SK-N-SH (cell line): Measurements from ENCODE around the gene CDK9. TPM values are rescaled to one million over a fixed set of nuclear protein-coding genes. Genes with fewer than 3 reads are reported as not detected.

Experiments used
- CTCF ChIA-PET: fragments of 300-600, 350-600 bp; formaldehyde crosslinking; extraction: SDS; loops from one replicate; lab custom pipeline; 2021; lab: Yijun Ruan, JAX
- POLR2A ChIA-PET: fragments of 350-600 bp; sonication (Branson Sonifier 250); formaldehyde crosslinking; extraction: SDS; loops from one replicate; lab custom pipeline; 2020; ENCODE audit warnings: antibody characterized with exemption, inconsistent platforms; lab: Yijun Ruan, JAX
- DNase-seq: peaks from one replicate; pipeline ENCODE4 v3.0.0; 2012
- H2AFZ ChIP-seq: fragments of 200-600 bp; sonication (generic); 2 replicates; pipeline ENCODE4 v1.8.1; 2016; ENCODE audit warnings: antibody characterized with exemption, mild to moderate bottlenecking, low read depth
- H3F3A ChIP-seq: fragments of 200-600 bp; sonication (generic); replicated peaks from 2 replicates; pipeline ENCODE3; 2016; ENCODE audit warnings: antibody characterized with exemption, mild to moderate bottlenecking; ENCODE audit not compliant: insufficient read depth
- H3K27ac ChIP-seq, 2 experiments: fragments of 200-500 bp in 1 of 2; fragments of 200-600 bp in 1 of 2; sonication (Bioruptor generic) in 1 of 2; sonication (generic), shearing (Covaris generic) in 1 of 2; 2 replicates each; pipeline versions ENCODE4 v1.5.1 to v1.6.1; 2014 to 2016; ENCODE audit warnings: low read depth in 2 of 2, inconsistent platforms in 1 of 2, low read length in 1 of 2, mild to moderate bottlenecking in 1 of 2, mixed read lengths in 1 of 2
- H3K27me3 ChIP-seq: fragments of 200-600 bp; sonication (generic), shearing (Covaris generic); 2 replicates; pipeline ENCODE4 v1.6.1; 2016; ENCODE audit warnings: mixed run types; ENCODE audit not compliant: insufficient read depth
- H3K36me3 ChIP-seq, 2 experiments: fragments of 200-500 bp in 1 of 2; fragments of 200-600 bp in 1 of 2; sonication (Bioruptor generic) in 1 of 2; sonication (generic) in 1 of 2; replicated peaks in 1 of 2; 2 replicates each; pipeline versions ENCODE3 to v1.5.1; 2014 to 2016; ENCODE audit warnings: low read length in 1 of 2, mild to moderate bottlenecking in 1 of 2; ENCODE audit not compliant: insufficient read depth in 2 of 2, control insufficient read depth in 1 of 2
- H3K4me1 ChIP-seq, 2 experiments: fragments of 200-500 bp in 1 of 2; fragments of 200-600 bp in 1 of 2; sonication (Bioruptor generic) in 1 of 2; sonication (generic), shearing (Covaris generic) in 1 of 2; 2 replicates each; pipeline versions ENCODE4 v1.5.1 to v1.6.1; 2014 to 2016; ENCODE audit warnings: low read depth in 1 of 2, low read length in 1 of 2, mixed run types in 1 of 2; ENCODE audit not compliant: insufficient read depth in 2 of 2, control insufficient read depth in 1 of 2
- H3K4me2 ChIP-seq: fragments of 200-600 bp; sonication (generic), shearing (Covaris generic); 2 replicates; pipeline ENCODE4 v1.6.1; 2017; ENCODE audit warnings: mixed run types
- H3K4me3 ChIP-seq, 2 experiments: fragments of 200-500 bp in 1 of 2; fragments of 200-600 bp in 1 of 2; sonication (Bioruptor generic) in 1 of 2; sonication (generic), shearing (Covaris generic) in 1 of 2; 2 replicates each; pipeline versions ENCODE4 v1.5.1 to v1.8.1; 2014 to 2016; ENCODE audit warnings: low read depth in 2 of 2, inconsistent platforms in 1 of 2, low read length in 1 of 2, mild to moderate bottlenecking in 1 of 2, mixed read lengths in 1 of 2, moderate library complexity in 1 of 2
- H3K79me2 ChIP-seq: fragments of 200-600 bp; sonication (generic); 2 replicates; pipeline ENCODE4 v1.8.1; 2017; ENCODE audit warnings: mild to moderate bottlenecking; ENCODE audit not compliant: insufficient read depth
- H3K9ac ChIP-seq: fragments of 200-600 bp; sonication (generic); 2 replicates; pipeline ENCODE4 v1.6.1; 2017; ENCODE audit warnings: mixed run types
- H3K9me2 ChIP-seq: fragments of 200-600 bp; sonication (generic); 2 replicates; pipeline ENCODE4 v1.6.1; 2017; ENCODE audit warnings: mixed run types
- H3K9me3 ChIP-seq: fragments of 200-600 bp; sonication (generic); 2 replicates; pipeline ENCODE4 v1.6.1; 2017; ENCODE audit warnings: mixed run types, mild to moderate bottlenecking, moderate library complexity
- H4K20me1 ChIP-seq: fragments of 200-600 bp; sonication (generic); 2 replicates; pipeline ENCODE4 v1.6.1; 2017; ENCODE audit warnings: mild to moderate bottlenecking, mixed run types; ENCODE audit not compliant: insufficient read depth
- EP300 ChIP-seq, 2 experiments: IDR thresholded peaks; 2 replicates each; pipeline versions ENCODE4 v1.4.0 to v1.6.1; 2012; ENCODE audit warnings: borderline replicate concordance in 1 of 2, low read depth in 1 of 2, low read length in 1 of 2
- EZH2phosphoT487 ChIP-seq: fragments of 200-600 bp; sonication (generic); IDR thresholded peaks from 2 replicates; pipeline ENCODE4 v1.6.1; 2017; ENCODE audit warnings: low read depth, mixed run types, mild to moderate bottlenecking, antibody characterized with exemption, moderate library complexity, borderline replicate concordance
- FOSL2 ChIP-seq: IDR thresholded peaks from 2 replicates; pipeline ENCODE4 v1.4.0; 2012; ENCODE audit warnings: low read depth, mild to moderate bottlenecking, moderate library complexity, borderline replicate concordance
- FOXM1 ChIP-seq: IDR thresholded peaks from 2 replicates; pipeline ENCODE4 v1.4.0; 2012; ENCODE audit warnings: low read depth, mild to moderate bottlenecking
- GATA2 ChIP-seq: sonication (generic); formaldehyde crosslinking; IDR thresholded peaks from 2 replicates; pipeline ENCODE4 v1.5.0; 2020; ENCODE audit warnings: mild to moderate bottlenecking, missing genetic modification reagents
- JUND ChIP-seq: IDR thresholded peaks from 2 replicates; pipeline ENCODE4 v1.4.0; 2012
- NFIC ChIP-seq: IDR thresholded peaks from 2 replicates; pipeline ENCODE4 v1.4.0; 2012; ENCODE audit warnings: borderline replicate concordance
- NRF1 ChIP-seq: IDR thresholded peaks from 2 replicates; pipeline ENCODE4 v1.6.1; 2012; ENCODE audit warnings: low read depth, mild to moderate bottlenecking, low read length
- RCOR1 ChIP-seq: fragments of 150-350 bp; IDR thresholded peaks from 2 replicates; pipeline ENCODE4 v1.6.1; 2017; ENCODE audit warnings: antibody characterized with exemption, low read length
- RFX5 ChIP-seq: IDR thresholded peaks from 2 replicates; pipeline ENCODE4 v1.6.1; 2012; ENCODE audit warnings: mild to moderate bottlenecking, improper control_type of control experiment, low read length
- RXRA ChIP-seq: IDR thresholded peaks from 2 replicates; pipeline ENCODE4 v1.4.0; 2012; ENCODE audit warnings: low read depth, mild to moderate bottlenecking, borderline replicate concordance
- SIN3A ChIP-seq: IDR thresholded peaks from 2 replicates; pipeline ENCODE4 v1.6.1; 2012; ENCODE audit warnings: low read depth, mild to moderate bottlenecking, low read length, moderate library complexity, borderline replicate concordance
- SMC3 ChIP-seq: IDR thresholded peaks from 2 replicates; pipeline ENCODE4 v1.6.1; 2012; ENCODE audit warnings: low read depth, low read length, improper control_type of control experiment
- TEAD4 ChIP-seq: IDR thresholded peaks from 2 replicates; pipeline ENCODE4 v1.4.0; 2012; ENCODE audit warnings: mild to moderate bottlenecking, borderline replicate concordance; ENCODE audit not compliant: insufficient read depth
- YY1 ChIP-seq: IDR thresholded peaks from 2 replicates; pipeline ENCODE4 v1.4.0; 2012; ENCODE audit warnings: low read depth, mild to moderate bottlenecking
- WGBS: methylation state at CpG from one replicate; pipeline ENCODE4 v1.1.6; 2017; ENCODE audit warnings: low lambda C conversion rate; 5-methylcytosine and 5-hydroxymethylcytosine counted together
- polyA plus RNA-seq, 3 experiments: library from polyadenylated mRNA; depleted of rRNA; stranded (reverse); fragments of >200 nt; gene quantifications; 2 replicates each; pipeline ENCODE4 v1.2.3, GENCODE V29; 2012
- TF ChIP-seq, protein P1 (sequence below): fragments of 150-350 bp; IDR thresholded peaks from 2 replicates; pipeline ENCODE4 v1.6.1; 2016; ENCODE audit warnings: mild to moderate bottlenecking, low read depth, low read length
- TF ChIP-seq, protein P2 (sequence below): IDR thresholded peaks from 2 replicates; pipeline ENCODE4 v1.4.0; 2012; ENCODE audit warnings: low read depth, borderline replicate concordance
- TF ChIP-seq, protein P3 (sequence below): fragments of 200-600 bp; sonication (generic); IDR thresholded peaks from 2 replicates; pipeline ENCODE4 v1.6.1; 2017; ENCODE audit warnings: antibody characterized with exemption, mild to moderate bottlenecking, moderate library complexity
- TF ChIP-seq, protein P4 (sequence below): IDR thresholded peaks from 2 replicates; pipeline ENCODE4 v1.4.0; 2012; ENCODE audit warnings: low read depth
- TF ChIP-seq, protein P5 (sequence below): fragments of 150-350 bp; IDR thresholded peaks from 2 replicates; pipeline ENCODE4 v1.6.1; 2017; ENCODE audit warnings: antibody characterized with exemption, low read length, low read depth, borderline replicate concordance

CDK9 gene
- polyA plus RNA-seq, 1 of the 3 experiments (the other 2 are of a cell fraction): 82.7 TPM

DNA sequence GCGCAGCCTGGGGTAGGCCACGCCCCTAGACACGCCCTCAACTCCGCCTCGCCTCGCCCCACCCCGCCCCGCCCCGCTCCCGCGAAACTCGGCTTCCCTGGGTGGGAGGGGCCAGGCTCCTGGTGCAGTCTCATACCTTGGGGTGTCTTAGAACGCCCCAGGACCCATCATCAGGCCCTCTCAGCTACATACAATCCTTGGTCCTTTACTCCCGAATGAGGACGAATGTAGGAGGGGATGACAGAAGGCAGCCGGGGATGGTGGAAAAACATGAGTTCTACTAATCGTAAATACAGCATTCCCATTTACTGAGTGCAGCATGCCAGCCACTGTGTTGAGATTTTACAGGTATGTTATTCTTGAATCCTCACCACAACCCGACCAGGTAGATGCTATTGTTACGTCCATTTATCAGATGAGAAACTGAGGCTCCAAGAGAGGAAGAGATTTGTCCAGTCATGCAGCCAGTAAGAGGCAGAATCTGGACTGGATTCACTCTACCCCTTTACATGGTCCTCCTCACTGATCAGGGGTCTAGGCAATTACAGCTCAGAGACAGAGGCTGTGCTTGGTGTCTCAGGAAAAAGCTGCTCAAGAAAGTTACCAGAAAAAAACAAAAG is 14.2 kb upstream of the CDK9 start:
- WGBS: 11% methylated on average over 7 of the region's 19 CpGs
- Histone ChIP-seq H3K4me2 (peak overlapping the region; percentile 83), H3K9ac (no peak overlapping the region), H3K9me2 (no peaks in the 10 kb centered on the region), H3K79me2 (no peaks in the 10 kb centered on the region), H3K27ac (no peak overlapping the region), H3K36me3 (no peaks in the 10 kb centered on the region), H3K27me3 (no peaks in the 10 kb centered on the region), H3F3A (no peaks in the 10 kb centered on the region), H3K4me1 (peaks cover 0 to 17% of the 10 kb centered on the region in 2 experiments; a peak in 1 of 4 replicates), H3K9me3 (no peaks in the 10 kb centered on the region), H2AFZ (peak overlapping the region; percentile 64), H4K20me1 (no peaks in the 10 kb centered on the region), H3K4me3 (peak overlapping the region; percentile 46 to 61)
- POLR2A ChIA-PET: interaction anchor here (0.8 to 1.6 kb wide), 5 partner anchors 13 to 28 kb away, joined by 3 to 7 read pairs (median 4); partner anchors contain the start of gene CDK9
- CTCF ChIA-PET: interaction anchor here (1.0 to 7.4 kb wide), 8 partner anchors 11 to 264 kb away, joined by 3 to 36 read pairs (median 4); partner anchors contain the start of genes CDK9 and TOR2A
- DNase-seq: no peak
- TF ChIP-seq FOXM1: no peak
- TF ChIP-seq, protein P1, sequence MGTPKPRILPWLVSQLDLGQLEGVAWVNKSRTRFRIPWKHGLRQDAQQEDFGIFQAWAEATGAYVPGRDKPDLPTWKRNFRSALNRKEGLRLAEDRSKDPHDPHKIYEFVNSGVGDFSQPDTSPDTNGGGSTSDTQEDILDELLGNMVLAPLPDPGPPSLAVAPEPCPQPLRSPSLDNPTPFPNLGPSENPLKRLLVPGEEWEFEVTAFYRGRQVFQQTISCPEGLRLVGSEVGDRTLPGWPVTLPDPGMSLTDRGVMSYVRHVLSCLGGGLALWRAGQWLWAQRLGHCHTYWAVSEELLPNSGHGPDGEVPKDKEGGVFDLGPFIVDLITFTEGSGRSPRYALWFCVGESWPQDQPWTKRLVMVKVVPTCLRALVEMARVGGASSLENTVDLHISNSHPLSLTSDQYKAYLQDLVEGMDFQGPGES: no peak
- TF ChIP-seq GATA2: no peak
- no peak for TF ChIP-seq FOSL2
- TF ChIP-seq SMC3: no peak
- no peak for TF ChIP-seq JUND
- no peak for TF ChIP-seq YY1
- TF ChIP-seq, protein P2, sequence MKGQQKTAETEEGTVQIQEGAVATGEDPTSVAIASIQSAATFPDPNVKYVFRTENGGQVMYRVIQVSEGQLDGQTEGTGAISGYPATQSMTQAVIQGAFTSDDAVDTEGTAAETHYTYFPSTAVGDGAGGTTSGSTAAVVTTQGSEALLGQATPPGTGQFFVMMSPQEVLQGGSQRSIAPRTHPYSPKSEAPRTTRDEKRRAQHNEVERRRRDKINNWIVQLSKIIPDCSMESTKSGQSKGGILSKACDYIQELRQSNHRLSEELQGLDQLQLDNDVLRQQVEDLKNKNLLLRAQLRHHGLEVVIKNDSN: no peak
- TF ChIP-seq, protein P3, sequence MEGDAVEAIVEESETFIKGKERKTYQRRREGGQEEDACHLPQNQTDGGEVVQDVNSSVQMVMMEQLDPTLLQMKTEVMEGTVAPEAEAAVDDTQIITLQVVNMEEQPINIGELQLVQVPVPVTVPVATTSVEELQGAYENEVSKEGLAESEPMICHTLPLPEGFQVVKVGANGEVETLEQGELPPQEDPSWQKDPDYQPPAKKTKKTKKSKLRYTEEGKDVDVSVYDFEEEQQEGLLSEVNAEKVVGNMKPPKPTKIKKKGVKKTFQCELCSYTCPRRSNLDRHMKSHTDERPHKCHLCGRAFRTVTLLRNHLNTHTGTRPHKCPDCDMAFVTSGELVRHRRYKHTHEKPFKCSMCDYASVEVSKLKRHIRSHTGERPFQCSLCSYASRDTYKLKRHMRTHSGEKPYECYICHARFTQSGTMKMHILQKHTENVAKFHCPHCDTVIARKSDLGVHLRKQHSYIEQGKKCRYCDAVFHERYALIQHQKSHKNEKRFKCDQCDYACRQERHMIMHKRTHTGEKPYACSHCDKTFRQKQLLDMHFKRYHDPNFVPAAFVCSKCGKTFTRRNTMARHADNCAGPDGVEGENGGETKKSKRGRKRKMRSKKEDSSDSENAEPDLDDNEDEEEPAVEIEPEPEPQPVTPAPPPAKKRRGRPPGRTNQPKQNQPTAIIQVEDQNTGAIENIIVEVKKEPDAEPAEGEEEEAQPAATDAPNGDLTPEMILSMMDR: no peak
- no peak for TF ChIP-seq NRF1
- TF ChIP-seq EP300 (IDR thresholded peaks at IDR 0.05; ENCODE audit: borderline replicate concordance in 1 of 2, low read depth in 1 of 2, low read length in 1 of 2): no peak
- TF ChIP-seq, protein P4, sequence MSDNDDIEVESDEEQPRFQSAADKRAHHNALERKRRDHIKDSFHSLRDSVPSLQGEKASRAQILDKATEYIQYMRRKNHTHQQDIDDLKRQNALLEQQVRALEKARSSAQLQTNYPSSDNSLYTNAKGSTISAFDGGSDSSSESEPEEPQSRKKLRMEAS: no peak
- no peak for TF ChIP-seq RCOR1

DNA sequence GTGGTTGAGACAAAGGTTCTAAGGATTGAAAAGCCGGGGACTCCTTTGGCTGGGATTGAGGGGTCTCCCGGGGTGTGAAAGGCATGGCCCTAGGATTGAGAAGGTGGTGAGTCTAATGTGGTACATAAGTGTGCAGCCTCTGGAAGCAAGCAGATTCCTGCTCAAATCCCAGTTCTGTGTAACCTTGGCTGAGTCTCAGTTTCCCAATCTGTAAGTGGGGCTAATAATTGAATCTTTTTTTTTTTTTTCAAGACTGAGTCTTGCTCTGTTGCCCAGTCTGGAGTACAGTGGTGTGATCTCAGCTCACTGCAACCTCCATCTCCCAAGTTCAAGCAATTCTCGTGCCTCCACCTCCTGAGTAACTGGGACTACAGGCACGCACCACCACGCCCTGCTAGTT is 13.2 kb upstream of the CDK9 start:
- no peak overlapping the region for H3K27ac ChIP-seq
- no peak overlapping the region for H3K4me3 ChIP-seq
- ChIA-PET POLR2A (no interaction called here), CTCF (interaction anchor here (1.0 to 7.4 kb wide), 6 partner anchors 12 to 263 kb away, joined by 3 to 36 read pairs (median 6); partner anchors contain the start of genes CDK9 and TOR2A)
- H3K4me1 ChIP-seq: peaks cover 0 to 17% of the 10 kb centered on the region in 2 experiments; a peak in 1 of 4 replicates
- 86% methylated on average over 5 of the region's 5 CpGs for WGBS
- no peaks in the 10 kb centered on the region for H3K9me3 ChIP-seq
- no peak overlapping the region for H3K9ac ChIP-seq
- no peaks in the 10 kb centered on the region for H3K36me3 ChIP-seq
- no peaks in the 10 kb centered on the region for H3K27me3 ChIP-seq
- no peaks in the 10 kb centered on the region for H3K9me2 ChIP-seq
- DNase-seq: no peak
- H3K79me2 ChIP-seq: no peaks in the 10 kb centered on the region
- no peaks in the 10 kb centered on the region for H3F3A ChIP-seq
- no peaks in the 10 kb centered on the region for H4K20me1 ChIP-seq
- no peak overlapping the region for H3K4me2 ChIP-seq
- no peak overlapping the region for H2AFZ ChIP-seq
- no peak for TF ChIP-seq RFX5
- no peak for TF ChIP-seq TEAD4
- TF ChIP-seq SMC3: no peak
- no peak for TF ChIP-seq RXRA
- TF ChIP-seq, protein P3: no peak
- no peak for TF ChIP-seq SIN3A
- TF ChIP-seq NFIC: no peak
- no peak for TF ChIP-seq FOXM1
- TF ChIP-seq EZH2phosphoT487: no peak
- TF ChIP-seq, protein P5, sequence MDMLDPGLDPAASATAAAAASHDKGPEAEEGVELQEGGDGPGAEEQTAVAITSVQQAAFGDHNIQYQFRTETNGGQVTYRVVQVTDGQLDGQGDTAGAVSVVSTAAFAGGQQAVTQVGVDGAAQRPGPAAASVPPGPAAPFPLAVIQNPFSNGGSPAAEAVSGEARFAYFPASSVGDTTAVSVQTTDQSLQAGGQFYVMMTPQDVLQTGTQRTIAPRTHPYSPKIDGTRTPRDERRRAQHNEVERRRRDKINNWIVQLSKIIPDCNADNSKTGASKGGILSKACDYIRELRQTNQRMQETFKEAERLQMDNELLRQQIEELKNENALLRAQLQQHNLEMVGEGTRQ: no peak
